DOHH2 (cell line): ENCODE data around the gene BUB1.

Experiments
- EZH2phosphoT487 ChIP-seq: fragments of 200-600 bp; sonication (generic); IDR thresholded peaks from 2 replicates; pipeline ENCODE4 v1.6.1; 2017; ENCODE audit warnings: borderline replicate concordance, mild to moderate bottlenecking, antibody characterized with exemption, low read length, moderate library complexity, mixed read lengths
- TF ChIP-seq, protein P1 (sequence below): fragments of 200-600 bp; sonication (generic); IDR thresholded peaks from one replicate; pipeline ENCODE4 v1.5.1; 2014; ENCODE audit warnings: antibody characterized with exemption, mild to moderate bottlenecking, low read depth, low read length; ENCODE audit not compliant: poor library complexity, severe bottlenecking

DNA sequence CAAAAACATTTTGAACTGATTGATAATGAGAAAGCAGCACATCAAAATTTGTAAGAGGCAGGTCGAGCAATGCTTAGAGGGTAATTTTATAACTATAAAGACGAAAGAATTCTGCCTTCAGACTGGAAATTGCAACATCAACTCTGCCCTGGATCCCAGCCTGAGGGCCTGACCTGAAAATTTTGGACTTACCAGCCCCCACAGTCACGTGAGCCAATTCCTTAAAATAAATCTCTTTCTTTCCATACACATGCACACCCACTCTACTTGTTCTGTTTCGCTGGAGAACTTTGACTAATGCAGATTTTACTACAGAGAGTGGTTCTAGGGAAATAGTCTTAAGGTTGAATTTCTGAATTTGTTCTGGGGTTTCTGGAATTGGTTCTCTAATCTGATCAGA, 39.9 kb upstream of the BUB1 start:
- TF ChIP-seq, protein P1, sequence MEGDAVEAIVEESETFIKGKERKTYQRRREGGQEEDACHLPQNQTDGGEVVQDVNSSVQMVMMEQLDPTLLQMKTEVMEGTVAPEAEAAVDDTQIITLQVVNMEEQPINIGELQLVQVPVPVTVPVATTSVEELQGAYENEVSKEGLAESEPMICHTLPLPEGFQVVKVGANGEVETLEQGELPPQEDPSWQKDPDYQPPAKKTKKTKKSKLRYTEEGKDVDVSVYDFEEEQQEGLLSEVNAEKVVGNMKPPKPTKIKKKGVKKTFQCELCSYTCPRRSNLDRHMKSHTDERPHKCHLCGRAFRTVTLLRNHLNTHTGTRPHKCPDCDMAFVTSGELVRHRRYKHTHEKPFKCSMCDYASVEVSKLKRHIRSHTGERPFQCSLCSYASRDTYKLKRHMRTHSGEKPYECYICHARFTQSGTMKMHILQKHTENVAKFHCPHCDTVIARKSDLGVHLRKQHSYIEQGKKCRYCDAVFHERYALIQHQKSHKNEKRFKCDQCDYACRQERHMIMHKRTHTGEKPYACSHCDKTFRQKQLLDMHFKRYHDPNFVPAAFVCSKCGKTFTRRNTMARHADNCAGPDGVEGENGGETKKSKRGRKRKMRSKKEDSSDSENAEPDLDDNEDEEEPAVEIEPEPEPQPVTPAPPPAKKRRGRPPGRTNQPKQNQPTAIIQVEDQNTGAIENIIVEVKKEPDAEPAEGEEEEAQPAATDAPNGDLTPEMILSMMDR = no peak
- TF ChIP-seq EZH2phosphoT487 = no peak
